ENCODE measurements around the gene ABHD14A.

Gene ABHD14A

DNA sequence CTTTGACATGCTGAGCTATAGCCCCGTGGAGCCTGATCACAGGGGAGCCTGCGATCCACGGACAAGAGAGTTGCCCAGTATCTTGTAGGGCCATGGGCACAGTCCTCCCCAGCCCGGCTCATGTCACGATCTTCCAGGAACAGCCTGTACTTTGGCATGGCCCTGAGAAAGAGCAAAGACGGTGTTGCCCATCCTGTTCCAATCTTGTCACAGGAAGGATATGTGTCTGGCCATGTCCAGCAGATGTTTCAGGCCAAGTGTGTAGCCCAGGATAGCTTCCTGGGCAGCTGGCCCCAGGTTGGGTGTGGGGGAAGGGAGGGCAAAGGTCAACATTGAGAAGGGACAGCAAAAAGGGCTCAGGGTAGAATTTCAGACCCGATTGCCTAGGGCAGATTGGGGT lies 37.8 kb downstream of the ABHD14A start:
- no peaks in the 10 kb centered on the region for H3K9me2 ChIP-seq (ENCODE audit: low read depth, low read length)
- TF ChIP-seq EZH2 (IDR thresholded peaks at IDR 0.05; ENCODE audit: borderline replicate concordance, low read length): no peak
- TF ChIP-seq, protein P1, sequence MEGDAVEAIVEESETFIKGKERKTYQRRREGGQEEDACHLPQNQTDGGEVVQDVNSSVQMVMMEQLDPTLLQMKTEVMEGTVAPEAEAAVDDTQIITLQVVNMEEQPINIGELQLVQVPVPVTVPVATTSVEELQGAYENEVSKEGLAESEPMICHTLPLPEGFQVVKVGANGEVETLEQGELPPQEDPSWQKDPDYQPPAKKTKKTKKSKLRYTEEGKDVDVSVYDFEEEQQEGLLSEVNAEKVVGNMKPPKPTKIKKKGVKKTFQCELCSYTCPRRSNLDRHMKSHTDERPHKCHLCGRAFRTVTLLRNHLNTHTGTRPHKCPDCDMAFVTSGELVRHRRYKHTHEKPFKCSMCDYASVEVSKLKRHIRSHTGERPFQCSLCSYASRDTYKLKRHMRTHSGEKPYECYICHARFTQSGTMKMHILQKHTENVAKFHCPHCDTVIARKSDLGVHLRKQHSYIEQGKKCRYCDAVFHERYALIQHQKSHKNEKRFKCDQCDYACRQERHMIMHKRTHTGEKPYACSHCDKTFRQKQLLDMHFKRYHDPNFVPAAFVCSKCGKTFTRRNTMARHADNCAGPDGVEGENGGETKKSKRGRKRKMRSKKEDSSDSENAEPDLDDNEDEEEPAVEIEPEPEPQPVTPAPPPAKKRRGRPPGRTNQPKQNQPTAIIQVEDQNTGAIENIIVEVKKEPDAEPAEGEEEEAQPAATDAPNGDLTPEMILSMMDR (IDR thresholded peaks at IDR 0.05; ENCODE audit: low read length): no peak
- H3F3A ChIP-seq (ENCODE audit: insufficient read depth, low read length): no peaks in the 10 kb centered on the region
- H3K4me2 ChIP-seq (ENCODE audit: low read length): no peak overlapping the region
- H4K20me1 ChIP-seq (ENCODE audit: insufficient read depth, low read length): no peaks in the 10 kb centered on the region
- no peaks in the 10 kb centered on the region; the same call in 1 of the 2 replicates for H3K27me3 ChIP-seq (ENCODE audit: insufficient read depth, low read length)
- H3K27ac ChIP-seq (ENCODE audit: low read depth, low read length, poor library complexity, severe bottlenecking): no peak overlapping the region
- H3K4me3 ChIP-seq (ENCODE audit: low read depth, low read length, poor library complexity, severe bottlenecking): no peak overlapping the region
- no peaks in the 10 kb centered on the region for H3K9me3 ChIP-seq (ENCODE audit: low read length)
- H3K36me3 ChIP-seq (ENCODE audit: insufficient read depth, low read length): no peaks in the 10 kb centered on the region
- H3K4me1 ChIP-seq (ENCODE audit: insufficient read depth, low read length, severe bottlenecking): no peaks in the 10 kb centered on the region
- no peaks in the 10 kb centered on the region for H3K79me2 ChIP-seq (ENCODE audit: insufficient read depth, low read length)
- H3K9ac ChIP-seq (ENCODE audit: low read length): no peak overlapping the region
- H2AFZ ChIP-seq (ENCODE audit: low read length): no peak overlapping the region

DNA sequence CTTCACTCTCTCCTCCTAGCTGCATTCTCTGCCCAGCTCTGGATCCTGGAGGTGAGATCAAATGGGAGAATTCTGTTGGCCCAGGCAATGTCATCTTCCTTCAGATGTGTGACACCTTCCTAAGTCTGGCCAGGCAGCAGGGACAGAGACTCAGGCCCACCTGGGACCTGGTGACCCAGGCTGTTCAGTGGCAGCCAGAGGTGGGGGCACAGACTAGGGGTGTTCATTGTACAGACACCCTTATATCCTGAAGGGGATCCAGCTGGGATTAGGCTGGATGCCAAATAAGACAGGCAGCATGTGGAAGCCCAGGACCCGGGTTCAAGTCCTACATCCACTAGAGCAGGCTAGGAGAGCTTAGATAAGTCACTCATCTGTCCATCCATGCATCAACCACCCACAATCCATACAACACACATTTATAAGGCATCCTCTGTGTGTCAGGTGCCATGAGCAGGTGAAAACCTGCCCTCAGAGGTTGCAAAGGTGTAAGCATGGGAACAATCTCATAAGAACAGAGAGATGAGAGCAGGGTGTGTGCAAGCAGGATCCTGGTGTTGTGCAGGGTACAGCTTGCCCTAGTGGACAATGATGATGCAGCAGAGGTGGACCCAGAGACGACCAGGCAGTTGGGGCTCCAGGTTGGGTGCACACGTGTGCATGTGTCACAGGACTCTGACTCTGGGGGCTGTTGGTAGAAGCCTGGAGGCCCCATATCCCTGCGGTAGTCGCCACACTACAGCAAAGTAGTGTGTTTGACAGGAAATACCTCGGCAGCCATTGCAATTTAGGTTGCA lies 39.1 kb downstream of the ABHD14A start:
- Histone ChIP-seq H3K4me1 (ENCODE audit: insufficient read depth, low read length, severe bottlenecking) (no peaks in the 10 kb centered on the region), H3F3A (ENCODE audit: insufficient read depth, low read length) (no peaks in the 10 kb centered on the region), H3K9me3 (ENCODE audit: low read length) (no peaks in the 10 kb centered on the region), H3K4me3 (ENCODE audit: low read depth, low read length, poor library complexity, severe bottlenecking) (no peak overlapping the region), H3K9me2 (ENCODE audit: low read depth, low read length) (no peaks in the 10 kb centered on the region), H3K27ac (ENCODE audit: low read depth, low read length, poor library complexity, severe bottlenecking) (no peak overlapping the region), H4K20me1 (ENCODE audit: insufficient read depth, low read length) (no peaks in the 10 kb centered on the region), H3K4me2 (ENCODE audit: low read length) (no peak overlapping the region), H2AFZ (ENCODE audit: low read length) (no peak overlapping the region), H3K9ac (ENCODE audit: low read length) (no peak overlapping the region), H3K27me3 (ENCODE audit: insufficient read depth, low read length) (no peaks in the 10 kb centered on the region; the same call in 1 of the 2 replicates), H3K36me3 (ENCODE audit: insufficient read depth, low read length) (no peaks in the 10 kb centered on the region), H3K79me2 (ENCODE audit: insufficient read depth, low read length) (no peaks in the 10 kb centered on the region)
- TF ChIP-seq EZH2 (IDR thresholded peaks at IDR 0.05; ENCODE audit: borderline replicate concordance, low read length): no peak
- TF ChIP-seq, protein P1 (IDR thresholded peaks at IDR 0.05; ENCODE audit: low read length): no peak

DNA sequence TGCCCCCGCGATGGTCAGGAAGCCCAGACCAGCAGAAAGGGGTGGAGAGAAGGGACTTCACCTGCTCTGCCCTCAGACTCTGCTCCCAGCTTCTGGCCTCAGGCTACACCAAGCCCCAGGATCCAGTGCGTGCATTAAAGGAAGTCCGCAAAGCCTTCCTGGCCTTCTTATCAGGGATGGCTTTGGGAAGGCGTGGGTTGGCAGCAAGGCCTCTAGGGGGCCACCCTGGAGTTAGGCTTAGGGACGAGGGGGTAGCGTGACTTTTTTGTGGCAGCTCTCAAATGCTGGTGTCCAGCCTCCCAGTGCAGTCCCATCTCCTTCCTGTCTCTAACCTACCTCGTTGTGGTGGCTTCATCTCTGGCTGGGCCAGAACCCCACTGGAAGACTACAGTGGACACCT lies 39.7 kb downstream of the ABHD14A start:
- Histone ChIP-seq H3K36me3 (ENCODE audit: insufficient read depth, low read length) (no peaks in the 10 kb centered on the region), H4K20me1 (ENCODE audit: insufficient read depth, low read length) (no peaks in the 10 kb centered on the region), H2AFZ (ENCODE audit: low read length) (no peak overlapping the region), H3K27ac (ENCODE audit: low read depth, low read length, poor library complexity, severe bottlenecking) (no peak overlapping the region), H3K9ac (ENCODE audit: low read length) (no peak overlapping the region), H3K4me3 (ENCODE audit: low read depth, low read length, poor library complexity, severe bottlenecking) (no peak overlapping the region), H3F3A (ENCODE audit: insufficient read depth, low read length) (no peaks in the 10 kb centered on the region), H3K79me2 (ENCODE audit: insufficient read depth, low read length) (no peaks in the 10 kb centered on the region), H3K9me2 (ENCODE audit: low read depth, low read length) (no peaks in the 10 kb centered on the region), H3K27me3 (ENCODE audit: insufficient read depth, low read length) (no peaks in the 10 kb centered on the region; the same call in 1 of the 2 replicates), H3K9me3 (ENCODE audit: low read length) (no peaks in the 10 kb centered on the region), H3K4me2 (ENCODE audit: low read length) (no peak overlapping the region), H3K4me1 (ENCODE audit: insufficient read depth, low read length, severe bottlenecking) (no peaks in the 10 kb centered on the region)
- TF ChIP-seq, protein P1 (IDR thresholded peaks at IDR 0.05; ENCODE audit: low read length): no peak; the same call in 1 of the 2 replicates
- no peak for TF ChIP-seq EZH2 (IDR thresholded peaks at IDR 0.05; ENCODE audit: borderline replicate concordance, low read length)
